Upper lobe of right lung (tissue), 1 donor: ENCODE measurements around the gene ZNF653. TPM values are rescaled to one million over a fixed set of nuclear protein-coding genes. Genes with fewer than 3 reads are reported as not detected.
A peak's percentile ranks its signal among the peaks of the same experiment; 100 is the strongest.

Experiments
- ATAC-seq: fragments of 200-7000 bp; cut with Tn5 transposase; one replicate; pipeline ENCODE4 v1.9.1; 2020; ENCODE audit warnings: mild to moderate bottlenecking, moderate library complexity
- DNase-seq: peaks from one replicate; pipeline ENCODE4 v3.0.0-alpha.2; 2020
- H3K27ac ChIP-seq: fragments of 200-600 bp; one replicate; pipeline ENCODE4 v1.8.0; 2022
- H3K27me3 ChIP-seq: fragments of 200-600 bp; one replicate; pipeline ENCODE4 v1.8.0; 2022; ENCODE audit warnings: mild to moderate bottlenecking
- H3K36me3 ChIP-seq: fragments of 200-600 bp; one replicate; pipeline ENCODE4 v1.8.0; 2022
- H3K4me1 ChIP-seq: fragments of 200-600 bp; one replicate; pipeline ENCODE4 v1.8.0; 2022
- H3K4me3 ChIP-seq: fragments of 200-600 bp; one replicate; pipeline ENCODE4 v1.8.0; 2022; ENCODE audit warnings: mild to moderate bottlenecking
- H3K9me3 ChIP-seq: fragments of 200-600 bp; one replicate; pipeline ENCODE4 v1.8.0; 2022
- intact Hi-C: fragments of 100-400 bp; cut with DNase I; formaldehyde crosslinking; loops from one replicate; pipeline ENCODE4 v1.11.0; 2022
- total RNA-seq: library from RNA; stranded (reverse); fragmentation: NEBNext Ultra II Directional; extraction: Animal tissue kit (Norgen Biotek cat#: 25700); gene quantifications from one replicate; pipeline ENCODE4 v1.2.1, GENCODE V29; 2021
- TF ChIP-seq, protein P1 (sequence below): fragments of 200-600 bp; IDR thresholded peaks from one replicate; pipeline ENCODE4 v1.8.0; 2022; ENCODE audit warnings: antibody characterized with exemption
- donor health status: DM: no; HTN: yes; CAD: no; lungs with severe emphysema.

Gene ZNF653
- total RNA-seq, 1 donor from 2014 or later: 10.7 TPM

DNA sequence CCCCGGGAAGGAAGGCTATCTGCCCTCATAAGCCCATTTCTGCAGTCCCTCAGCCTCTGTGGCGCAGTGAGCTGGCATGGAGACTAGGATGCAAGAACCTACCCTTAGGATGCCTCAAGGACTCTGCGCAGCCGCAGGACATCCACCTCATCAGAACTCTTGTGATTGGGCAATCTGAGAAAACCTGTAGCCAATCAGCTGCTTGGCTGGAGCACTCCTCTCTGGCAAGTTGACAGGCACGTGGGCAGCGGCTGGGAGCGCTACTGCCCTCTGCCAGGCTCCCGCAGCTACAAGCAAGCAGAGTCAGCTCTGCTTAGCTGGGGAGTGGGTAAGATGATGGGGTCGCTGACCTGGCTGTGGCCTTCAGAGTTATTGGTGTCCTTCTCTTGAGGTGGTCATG, 24.8 kb upstream of the ZNF653 start:
- intact Hi-C loops: no loop called here
- TF ChIP-seq, protein P1, sequence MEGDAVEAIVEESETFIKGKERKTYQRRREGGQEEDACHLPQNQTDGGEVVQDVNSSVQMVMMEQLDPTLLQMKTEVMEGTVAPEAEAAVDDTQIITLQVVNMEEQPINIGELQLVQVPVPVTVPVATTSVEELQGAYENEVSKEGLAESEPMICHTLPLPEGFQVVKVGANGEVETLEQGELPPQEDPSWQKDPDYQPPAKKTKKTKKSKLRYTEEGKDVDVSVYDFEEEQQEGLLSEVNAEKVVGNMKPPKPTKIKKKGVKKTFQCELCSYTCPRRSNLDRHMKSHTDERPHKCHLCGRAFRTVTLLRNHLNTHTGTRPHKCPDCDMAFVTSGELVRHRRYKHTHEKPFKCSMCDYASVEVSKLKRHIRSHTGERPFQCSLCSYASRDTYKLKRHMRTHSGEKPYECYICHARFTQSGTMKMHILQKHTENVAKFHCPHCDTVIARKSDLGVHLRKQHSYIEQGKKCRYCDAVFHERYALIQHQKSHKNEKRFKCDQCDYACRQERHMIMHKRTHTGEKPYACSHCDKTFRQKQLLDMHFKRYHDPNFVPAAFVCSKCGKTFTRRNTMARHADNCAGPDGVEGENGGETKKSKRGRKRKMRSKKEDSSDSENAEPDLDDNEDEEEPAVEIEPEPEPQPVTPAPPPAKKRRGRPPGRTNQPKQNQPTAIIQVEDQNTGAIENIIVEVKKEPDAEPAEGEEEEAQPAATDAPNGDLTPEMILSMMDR: no peak
- H3K9me3 ChIP-seq: no peaks in the 10 kb centered on the region
- peaks cover 12% of the 10 kb centered on the region for H3K4me1 ChIP-seq
- H3K4me3 ChIP-seq: no peak overlapping the region
- DNase-seq (peak; percentile 87), ATAC-seq (peak; percentile 24)
- H3K36me3 ChIP-seq: no peaks in the 10 kb centered on the region
- no peak overlapping the region for H3K27ac ChIP-seq
- H3K27me3 ChIP-seq: no peaks in the 10 kb centered on the region

DNA sequence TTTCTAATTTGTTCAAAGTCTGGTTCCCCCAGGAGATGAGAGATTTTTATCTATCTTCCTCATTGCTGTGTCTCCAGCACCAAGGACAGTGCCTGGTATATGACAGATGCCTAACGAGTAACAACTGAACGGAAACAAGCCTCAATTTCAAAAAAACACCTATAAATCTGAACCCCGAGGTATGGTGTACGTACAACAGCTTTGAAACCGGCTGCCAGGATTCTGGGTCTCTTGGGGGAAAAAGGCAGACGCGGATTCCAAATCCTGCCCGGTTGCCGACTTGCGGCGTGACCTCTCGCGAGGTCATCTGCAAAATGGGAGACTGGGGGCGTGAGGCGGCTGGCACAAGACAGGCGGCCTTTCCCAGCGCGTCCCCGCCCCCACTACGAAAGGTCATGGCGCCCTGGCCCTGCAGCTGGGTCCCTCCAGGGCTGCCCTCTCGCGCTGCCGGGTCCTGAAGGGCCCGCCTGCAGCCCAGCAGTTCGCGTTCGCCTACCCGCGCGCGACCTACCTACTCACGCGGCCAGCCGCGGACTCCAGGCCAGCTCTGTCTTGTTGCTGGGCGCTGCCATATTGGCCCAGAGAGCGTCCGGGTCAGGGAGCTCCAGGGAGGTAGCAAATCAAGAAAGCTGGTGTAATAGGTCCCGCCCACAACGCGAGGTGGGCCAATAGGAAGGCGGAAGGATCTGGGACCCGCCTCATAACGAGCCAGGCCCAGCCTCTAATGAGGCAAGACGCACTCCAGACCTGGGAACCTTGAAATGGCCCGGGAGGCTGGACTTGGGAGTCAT, 23.1 kb upstream of the ZNF653 start, which contains the start of gene ECSIT:
Gene ECSIT (minus strand): TSS at position 584 of the 791 bp plus-strand sequence. CDS start 9,964 bp downstream, outside the sequence.
- H3K4me3 ChIP-seq: peak within 1 kb of the TSS; percentile 72
- peaks cover 11% of the 10 kb centered on the region for H3K36me3 ChIP-seq
- no peaks in the 10 kb centered on the region for H3K27me3 ChIP-seq
- peak; percentile 99 for ATAC-seq
- TF ChIP-seq, protein P1: no peak
- peaks cover 12% of the 10 kb centered on the region for H3K4me1 ChIP-seq
- no peaks in the 10 kb centered on the region for H3K9me3 ChIP-seq
- DNase-seq: peak; percentile 97
- intact Hi-C loops: no loop called here
- H3K27ac ChIP-seq: peak within 1 kb of the TSS; percentile 84

DNA sequence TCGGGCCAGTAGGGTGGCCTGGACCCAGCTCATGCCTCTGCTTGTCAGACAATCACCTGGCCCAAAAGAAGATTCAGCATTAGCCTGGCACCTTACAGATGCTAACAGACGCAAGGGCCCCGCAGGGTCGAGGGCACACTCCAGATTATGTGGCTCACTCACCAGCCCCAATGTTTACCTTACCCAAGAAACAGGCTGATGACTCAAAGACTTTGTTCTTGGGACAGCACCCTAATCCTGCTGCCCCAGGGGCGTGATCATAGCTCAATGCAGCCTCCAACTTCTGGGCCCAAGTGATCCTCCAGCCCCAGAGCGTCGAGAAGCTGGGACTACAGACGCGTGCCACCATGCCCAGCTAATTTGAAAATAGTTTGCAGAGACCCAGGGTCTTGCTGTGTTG, 13.5 kb upstream of the ZNF653 start:
- H3K4me3 ChIP-seq: no peak overlapping the region
- H3K27ac ChIP-seq: no peak overlapping the region
- TF ChIP-seq, protein P1: no peak
- H3K36me3 ChIP-seq: peaks cover 36% of the 10 kb centered on the region
- no peak for ATAC-seq
- H3K4me1 ChIP-seq: no peaks in the 10 kb centered on the region
- H3K9me3 ChIP-seq: no peaks in the 10 kb centered on the region
- no peak for DNase-seq
- H3K27me3 ChIP-seq: no peaks in the 10 kb centered on the region
- intact Hi-C loops: no loop called here

DNA sequence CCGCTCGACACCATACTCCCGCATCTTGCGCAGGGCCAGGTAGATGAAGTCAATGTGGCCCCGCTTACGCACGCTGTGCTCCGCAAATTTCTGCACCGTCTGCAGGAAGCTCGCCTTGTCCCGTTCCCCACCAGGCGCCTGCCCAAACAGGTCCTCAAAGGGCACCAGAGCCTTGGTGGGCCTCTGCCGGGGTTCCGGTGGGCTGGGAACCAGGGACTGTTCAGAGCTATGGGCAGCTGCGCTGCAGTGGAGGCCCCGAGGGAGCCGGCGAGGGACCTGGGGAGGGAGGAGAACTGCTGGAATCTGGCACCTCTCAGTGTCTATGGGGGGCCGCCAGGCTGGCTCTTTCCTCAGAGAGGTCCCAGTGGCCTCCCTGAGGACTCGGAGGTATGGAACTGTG, 8.3 kb upstream of the ZNF653 start:
- intact Hi-C loops: no loop called here
- no peaks in the 10 kb centered on the region for H3K9me3 ChIP-seq
- TF ChIP-seq, protein P1: no peak
- H3K36me3 ChIP-seq: peaks cover 34% of the 10 kb centered on the region
- DNase-seq: no peak
- no peak overlapping the region for H3K4me3 ChIP-seq
- ATAC-seq: peak; percentile 12
- no peaks in the 10 kb centered on the region for H3K4me1 ChIP-seq
- no peaks in the 10 kb centered on the region for H3K27me3 ChIP-seq
- no peak overlapping the region for H3K27ac ChIP-seq

DNA sequence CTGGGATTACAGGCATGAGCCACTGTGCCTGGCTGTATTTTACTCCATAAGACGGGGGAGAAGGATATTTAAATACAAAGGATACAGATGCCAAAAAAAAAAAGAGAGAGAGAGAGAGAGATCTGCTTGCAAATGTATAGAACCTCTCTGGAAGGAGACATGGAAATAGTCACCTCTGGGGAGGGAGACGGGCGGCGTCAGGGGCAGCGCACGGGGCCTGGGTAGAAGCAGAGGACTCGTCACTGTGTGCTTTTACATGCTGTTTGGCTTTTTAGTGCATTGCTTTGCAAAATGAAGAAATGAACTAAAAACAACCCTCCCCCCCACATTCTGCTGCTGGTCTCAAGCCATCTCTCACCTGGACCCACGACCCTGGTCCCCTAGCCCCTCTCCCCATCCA, 4.8 kb upstream of the ZNF653 start:
- Histone ChIP-seq H3K4me3 (no peak overlapping the region), H3K27me3 (no peaks in the 10 kb centered on the region), H3K9me3 (no peaks in the 10 kb centered on the region), H3K4me1 (peaks cover 5% of the 10 kb centered on the region), H3K27ac (no peak overlapping the region), H3K36me3 (peaks cover 11% of the 10 kb centered on the region)
- TF ChIP-seq, protein P1: no peak
- DNase-seq (no peak), ATAC-seq (no peak)
- intact Hi-C loops: no loop called here
